ENCODE data around the gene HELT. TPM values are rescaled to one million over a fixed set of nuclear protein-coding genes. Genes with fewer than 3 reads are reported as not detected.
"Not testable (repeated sequence)": the region's sequence is repeated elsewhere in the genome, so short reads cannot be mapped to it uniquely, and the experiment has no call there.

HELT gene
- polyA plus RNA-seq, 2 donors = not detected

- H3K36me3 ChIP-seq (ENCODE audit: control insufficient read depth in 2 of 2, insufficient read depth in 2 of 2, low read length in 1 of 2); H3K4me1 ChIP-seq (ENCODE audit: control insufficient read depth in 2 of 2, insufficient read depth in 2 of 2, low read length in 1 of 2); H3K27me3 ChIP-seq (ENCODE audit: control insufficient read depth in 1 of 2, insufficient read depth in 2 of 2, low read length in 2 of 2); H3K9me3 ChIP-seq (ENCODE audit: control insufficient read depth in 2 of 2, insufficient read depth in 1 of 2, low read depth in 1 of 2, low read length in 1 of 2); H3K4me3 ChIP-seq (ENCODE audit: low read depth in 1 of 2, low read length in 2 of 2); H3K27ac ChIP-seq (ENCODE audit: low read depth in 2 of 2, low read length in 1 of 2): not testable (repeated sequence)
These were observed 20.6 kb upstream of the HELT start for GRCh38 chr4:184997656-184998055.

- Histone ChIP-seq H3K36me3 (ENCODE audit: control insufficient read depth in 2 of 2, insufficient read depth in 2 of 2, low read length in 1 of 2) (no peaks in the 10 kb centered on the region), H3K9me3 (ENCODE audit: control insufficient read depth in 2 of 2, insufficient read depth in 1 of 2, low read depth in 1 of 2, low read length in 1 of 2) (peaks cover 0 to 2% of the 10 kb centered on the region in 2 donors), H3K4me1 (ENCODE audit: control insufficient read depth in 2 of 2, insufficient read depth in 2 of 2, low read length in 1 of 2) (peaks cover 0 to 6% of the 10 kb centered on the region in 2 donors), H3K27ac (ENCODE audit: low read depth in 2 of 2, low read length in 1 of 2) (no peak overlapping the region), H3K27me3 (ENCODE audit: control insufficient read depth in 1 of 2, insufficient read depth in 2 of 2, low read length in 2 of 2) (no peaks in the 10 kb centered on the region), H3K4me3 (ENCODE audit: low read depth in 1 of 2, low read length in 2 of 2) (no peak overlapping the region)
- 87 to 90% methylated on average over 11 of the region's 11 CpGs for WGBS, 2 donors
These were observed 15.5 kb upstream of the HELT start for GRCh38 chr4:185002784-185003183.

GRCh38 chr4:185003596-185004351 is 14.5 kb upstream of the HELT start:
- no peak overlapping the region for H3K27ac ChIP-seq (ENCODE audit: low read depth in 2 of 2, low read length in 1 of 2)
- H3K4me1 ChIP-seq (ENCODE audit: control insufficient read depth in 2 of 2, insufficient read depth in 2 of 2, low read length in 1 of 2) = peaks cover 0 to 6% of the 10 kb centered on the region in 2 donors
- no peaks in the 10 kb centered on the region for H3K27me3 ChIP-seq (ENCODE audit: control insufficient read depth in 1 of 2, insufficient read depth in 2 of 2, low read length in 2 of 2)
- WGBS, 2 donors = 93 to 96% methylated on average over 19 of the region's 19 CpGs
- no peaks in the 10 kb centered on the region for H3K36me3 ChIP-seq (ENCODE audit: control insufficient read depth in 2 of 2, insufficient read depth in 2 of 2, low read length in 1 of 2)
- H3K4me3 ChIP-seq (ENCODE audit: low read depth in 1 of 2, low read length in 2 of 2) = no peak overlapping the region
- peaks cover 0 to 2% of the 10 kb centered on the region in 2 donors for H3K9me3 ChIP-seq (ENCODE audit: control insufficient read depth in 2 of 2, insufficient read depth in 1 of 2, low read depth in 1 of 2, low read length in 1 of 2)

GRCh38 chr4:185004562-185005218 is 13.6 kb upstream of the HELT start:
- WGBS, 2 donors = 15 to 18% methylated on average over 21 to 22 of the region's 22 CpGs
- Histone ChIP-seq H3K4me3 (ENCODE audit: low read depth in 1 of 2, low read length in 2 of 2) (peak overlapping the region; percentile 14 to 37), H3K9me3 (ENCODE audit: control insufficient read depth in 2 of 2, insufficient read depth in 1 of 2, low read depth in 1 of 2, low read length in 1 of 2) (peaks cover 0 to 2% of the 10 kb centered on the region in 2 donors), H3K36me3 (ENCODE audit: control insufficient read depth in 2 of 2, insufficient read depth in 2 of 2, low read length in 1 of 2) (no peaks in the 10 kb centered on the region), H3K4me1 (ENCODE audit: control insufficient read depth in 2 of 2, insufficient read depth in 2 of 2, low read length in 1 of 2) (peaks cover 0 to 6% of the 10 kb centered on the region in 2 donors), H3K27ac (ENCODE audit: low read depth in 2 of 2, low read length in 1 of 2) (no peak overlapping the region), H3K27me3 (ENCODE audit: control insufficient read depth in 1 of 2, insufficient read depth in 2 of 2, low read length in 2 of 2) (no peaks in the 10 kb centered on the region)

GRCh38 chr4:185005219-185005819 is 13.0 kb upstream of the HELT start:
- H3K4me3 ChIP-seq (ENCODE audit: low read depth in 1 of 2, low read length in 2 of 2) = peak overlapping the region; percentile 14 to 37

GRCh38 chr4:185011408-185011807 is 6.9 kb upstream of the HELT start:
- Histone ChIP-seq H3K4me3 (ENCODE audit: low read depth in 1 of 2, low read length in 2 of 2) (no peak overlapping the region), H3K36me3 (ENCODE audit: control insufficient read depth in 2 of 2, insufficient read depth in 2 of 2, low read length in 1 of 2) (no peaks in the 10 kb centered on the region), H3K4me1 (ENCODE audit: control insufficient read depth in 2 of 2, insufficient read depth in 2 of 2, low read length in 1 of 2) (no peaks in the 10 kb centered on the region), H3K27me3 (ENCODE audit: control insufficient read depth in 1 of 2, insufficient read depth in 2 of 2, low read length in 2 of 2) (peaks cover 6 to 7% of the 10 kb centered on the region in 2 donors), H3K27ac (ENCODE audit: low read depth in 2 of 2, low read length in 1 of 2) (no peak overlapping the region), H3K9me3 (ENCODE audit: control insufficient read depth in 2 of 2, insufficient read depth in 1 of 2, low read depth in 1 of 2, low read length in 1 of 2) (no peaks in the 10 kb centered on the region)
- WGBS, 2 donors = 23 to 39% methylated on average over 8 of the region's 8 CpGs

More at GRCh38 chr4:185005219-185005819, 13.0 kb upstream of the HELT start:
- Histone ChIP-seq H3K4me1 (ENCODE audit: control insufficient read depth in 2 of 2, insufficient read depth in 2 of 2, low read length in 1 of 2) (peaks cover 0 to 6% of the 10 kb centered on the region in 2 donors), H3K36me3 (ENCODE audit: control insufficient read depth in 2 of 2, insufficient read depth in 2 of 2, low read length in 1 of 2) (no peaks in the 10 kb centered on the region), H3K9me3 (ENCODE audit: control insufficient read depth in 2 of 2, insufficient read depth in 1 of 2, low read depth in 1 of 2, low read length in 1 of 2) (peaks cover 0 to 2% of the 10 kb centered on the region in 2 donors), H3K27ac (ENCODE audit: low read depth in 2 of 2, low read length in 1 of 2) (no peak overlapping the region), H3K27me3 (ENCODE audit: control insufficient read depth in 1 of 2, insufficient read depth in 2 of 2, low read length in 2 of 2) (no peaks in the 10 kb centered on the region)
- 4% methylated on average over 22 of the region's 22 CpGs for WGBS, 2 donors

GRCh38 chr4:185013417-185014125 is 4.7 kb upstream of the HELT start:
- no peak overlapping the region for H3K4me3 ChIP-seq (ENCODE audit: low read depth in 1 of 2, low read length in 2 of 2)
- H3K27ac ChIP-seq (ENCODE audit: low read depth in 2 of 2, low read length in 1 of 2) = no peak overlapping the region
- H3K36me3 ChIP-seq (ENCODE audit: control insufficient read depth in 2 of 2, insufficient read depth in 2 of 2, low read length in 1 of 2) = no peaks in the 10 kb centered on the region
- H3K27me3 ChIP-seq (ENCODE audit: control insufficient read depth in 1 of 2, insufficient read depth in 2 of 2, low read length in 2 of 2) = peaks cover 11 to 17% of the 10 kb centered on the region in 2 donors
- 36 to 39% methylated on average over 16 of the region's 16 CpGs for WGBS, 2 donors
- H3K9me3 ChIP-seq (ENCODE audit: control insufficient read depth in 2 of 2, insufficient read depth in 1 of 2, low read depth in 1 of 2, low read length in 1 of 2) = no peaks in the 10 kb centered on the region
- no peaks in the 10 kb centered on the region for H3K4me1 ChIP-seq (ENCODE audit: control insufficient read depth in 2 of 2, insufficient read depth in 2 of 2, low read length in 1 of 2)

GRCh38 chr4:185015108-185015507 is 3.2 kb upstream of the HELT start:
- H3K36me3 ChIP-seq (ENCODE audit: control insufficient read depth in 2 of 2, insufficient read depth in 2 of 2, low read length in 1 of 2) = no peaks in the 10 kb centered on the region
- H3K27ac ChIP-seq (ENCODE audit: low read depth in 2 of 2, low read length in 1 of 2) = no peak overlapping the region
- no peak overlapping the region for H3K4me3 ChIP-seq (ENCODE audit: low read depth in 1 of 2, low read length in 2 of 2)
- H3K4me1 ChIP-seq (ENCODE audit: control insufficient read depth in 2 of 2, insufficient read depth in 2 of 2, low read length in 1 of 2) = peaks cover 4 to 12% of the 10 kb centered on the region in 2 donors
- 53 to 63% methylated on average over 5 of the region's 5 CpGs for WGBS, 2 donors
- peaks cover 24 to 26% of the 10 kb centered on the region in 2 donors for H3K27me3 ChIP-seq (ENCODE audit: control insufficient read depth in 1 of 2, insufficient read depth in 2 of 2, low read length in 2 of 2)
- no peaks in the 10 kb centered on the region for H3K9me3 ChIP-seq (ENCODE audit: control insufficient read depth in 2 of 2, insufficient read depth in 1 of 2, low read depth in 1 of 2, low read length in 1 of 2)
